ENCODE measurements around the gene FITM1. TPM values are rescaled to one million over a fixed set of nuclear protein-coding genes. Genes with fewer than 3 reads are reported as not detected.
A peak's percentile ranks its signal among the peaks of the same experiment; 100 is the strongest.

The FITM1 gene
- total RNA-seq, 1 experiment from 2014 or later = 0.72 TPM

- Mint-ChIP-seq H3K4me1 (peaks cover 21 to 41% of the 10 kb centered on the region in 2 experiments), H3K27me3 (ENCODE audit: low read depth) (peaks cover 4% of the 10 kb centered on the region), H3K27ac (no peak overlapping the region), H3K4me3 (peak overlapping the region in 1 of 2 experiments; percentile 3; a peak in 1 of 5 replicates), H3K9me3 (peaks cover 0 to 2% of the 10 kb centered on the region in 2 experiments; a peak in 3 of 5 replicates), H3K36me3 (ENCODE audit: insufficient read depth in 1 of 3, low read depth in 3 of 3) (peaks cover 12 to 19% (median 13%) of the 10 kb centered on the region in 3 experiments; a peak in 6 of 7 replicates)
- H4K91ac ChIP-seq (ENCODE audit: insufficient read length, low read depth, low read length) = no peak overlapping the region
- H3K23ac ChIP-seq (ENCODE audit: insufficient read length, low read depth, low read length) = no peak overlapping the region
- no peak overlapping the region for H3K14ac ChIP-seq (ENCODE audit: insufficient read depth, low read length)
- no peak overlapping the region for H2BK5ac ChIP-seq (ENCODE audit: insufficient read length, low read length)
- no peak overlapping the region for H4K5ac ChIP-seq (ENCODE audit: insufficient read length, low read depth, low read length)
- no peaks in the 10 kb centered on the region; the same call in 1 of the 2 replicates for H3K4me1 ChIP-seq (ENCODE audit: insufficient read depth, low read length)
- no peak overlapping the region for H3T11ph ChIP-seq (ENCODE audit: low read length)
- H3K4ac ChIP-seq (ENCODE audit: low read depth, low read length) = no peak overlapping the region
- no peak overlapping the region for H4K8ac ChIP-seq (replicated peaks; ENCODE audit: insufficient read length, low read depth, low read length)
- H2BK20ac ChIP-seq (ENCODE audit: low read depth, low read length, poor library complexity, severe bottlenecking) = no peak overlapping the region
- H2BK12ac ChIP-seq (ENCODE audit: insufficient read length, low read depth, low read length) = no peak overlapping the region
- no peak for DNase-seq
- no peak overlapping the region for H3K18ac ChIP-seq (ENCODE audit: insufficient read length, low read depth, low read length)
- no peaks in the 10 kb centered on the region for H3K9me3 ChIP-seq (ENCODE audit: control insufficient read depth, low read depth, low read length)
- no peak overlapping the region for H2BK15ac ChIP-seq (ENCODE audit: low read depth, low read length)
- H3K79me1 ChIP-seq (ENCODE audit: insufficient read depth, low read depth, low read length, poor library complexity, severe bottlenecking) = no peaks in the 10 kb centered on the region
- no peak overlapping the region for H2AFZ ChIP-seq (ENCODE audit: low read length)
- H3K79me2 ChIP-seq (ENCODE audit: insufficient read depth, low read length) = no peaks in the 10 kb centered on the region; the same call in 1 of the 2 replicates
- no peak overlapping the region for H3K9ac ChIP-seq (ENCODE audit: extremely low read depth, insufficient read length, low read length)
- no peak overlapping the region for H2AK5ac ChIP-seq (ENCODE audit: insufficient read length, low read length)
- peaks cover 6% of the 10 kb centered on the region for H3K23me2 ChIP-seq (ENCODE audit: insufficient read length, low read depth, low read length, poor library complexity, severe bottlenecking)
- no peak overlapping the region for H3K56ac ChIP-seq (ENCODE audit: insufficient read length, low read depth, low read length)
- H4K20me1 ChIP-seq (ENCODE audit: control insufficient read depth, insufficient read depth, insufficient read length) = no peaks in the 10 kb centered on the region
- no peaks in the 10 kb centered on the region for H3K27me3 ChIP-seq (ENCODE audit: insufficient read depth, low read length)
- no peak for TF ChIP-seq CTCF (conservative IDR thresholded peaks at IDR 0.05)
- H3K27ac ChIP-seq (ENCODE audit: insufficient read length, low read depth, low read length) = no peak overlapping the region
- H3K4me2 ChIP-seq (ENCODE audit: insufficient read depth, insufficient read length, low read length) = no peak overlapping the region
- no peak overlapping the region for H2BK120ac ChIP-seq (ENCODE audit: low read depth, low read length, poor library complexity, severe bottlenecking)
These were observed 38.4 kb upstream of the FITM1 start for GRCh38 chr14:24092110-24092504.

Data from H9 (cell line).